Epithelial cell of alveolus of lung (primary cell): Measurements from ENCODE around the gene OR4L1. TPM values are rescaled to one million over a fixed set of nuclear protein-coding genes. Genes with fewer than 3 reads are reported as not detected.

Experiments used
- total RNA-seq: library from RNA; depleted of rRNA; stranded (reverse); fragments of >200 nt; gene quantifications from 2 replicates; pipeline ENCODE4 v1.2.1, GENCODE V29; 2015

Gene OR4L1
- not detected in 2 replicates for total RNA-seq

DNA sequence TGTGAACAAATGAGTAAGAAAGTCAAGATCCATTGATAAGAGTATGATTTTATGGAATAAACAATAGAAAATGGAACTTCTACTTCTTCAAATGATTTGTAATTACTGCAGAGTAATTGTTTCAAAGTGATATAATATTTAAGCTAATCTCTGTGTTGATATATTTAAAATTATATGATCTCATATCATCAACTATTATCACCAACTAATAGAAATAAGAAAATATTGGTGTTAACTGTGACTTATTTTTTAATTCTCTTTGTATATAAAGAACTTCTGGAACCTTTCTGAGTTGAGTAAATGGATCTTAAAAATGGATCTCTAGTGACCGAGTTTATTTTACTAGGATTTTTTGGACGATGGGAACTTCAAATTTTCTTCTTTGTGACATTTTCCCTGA is at the start of gene OR4L1:
OR4L1 (plus strand) TSS at position 301 of the 400 bp plus-strand sequence; CDS start at position 301, 0 bp downstream.

GRCh38 chr14:20019257-20019865 is 40.5 kb upstream of the OR4L1 start, which contains the start of gene OR4K14:
TSS of gene OR4K14 (minus strand) at chr14:20019307. CDS start at chr14:20015193, 4,114 bp downstream.

DNA sequence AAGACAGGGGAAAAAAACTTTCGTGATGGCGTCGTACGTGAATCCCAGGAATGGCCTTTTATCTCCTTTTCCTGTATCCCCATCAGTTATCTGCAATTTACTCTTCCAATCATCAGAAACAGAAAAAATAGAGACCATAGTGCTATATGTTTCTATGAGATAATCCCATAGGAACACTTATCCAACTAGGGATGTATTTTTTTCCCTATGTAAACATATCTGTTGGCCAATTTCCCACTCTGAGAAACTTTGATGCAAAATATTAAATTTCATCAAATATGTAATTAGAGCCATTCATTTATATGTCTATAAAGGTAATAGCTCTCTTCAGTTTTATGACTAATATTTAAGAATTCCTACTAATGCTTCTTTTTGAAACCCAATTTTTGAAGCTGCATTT is 23.9 kb upstream of the OR4L1 start, which contains the start of gene OR4K13:
OR4K13 (minus strand) TSS at position 101 of the 400 bp plus-strand sequence. CDS start 1,280 bp downstream, outside the sequence.

DNA sequence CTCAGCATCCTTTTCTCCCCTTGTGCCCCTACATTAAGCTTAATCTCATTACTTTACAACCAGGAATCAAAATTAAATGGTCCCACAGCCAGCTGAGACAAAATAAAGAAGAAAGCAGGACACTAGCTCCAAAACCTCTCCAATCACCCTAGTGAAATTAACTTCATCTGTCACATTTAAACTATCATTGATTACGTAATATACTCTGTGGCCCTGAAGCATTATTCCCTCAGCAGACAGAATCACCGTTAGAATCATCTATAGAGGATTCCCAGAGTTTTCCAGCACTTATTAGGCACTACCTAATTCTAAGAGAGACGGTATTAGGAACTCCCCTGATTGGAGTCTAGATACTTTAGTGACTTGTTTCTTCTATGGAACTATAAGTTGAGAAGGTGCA is 50.6 kb downstream of the OR4L1 start, which contains the start of gene OR4K17:
OR4K17 (plus strand) TSS at position 302 of the 400 bp plus-strand sequence. CDS start 6,761 bp downstream, outside the sequence.

Other genes starting within 250 kb of the OR4L1 start
- not detected in 2 replicates for gene OR4K2, start 184.9 kb upstream of the OR4L1 start, total RNA-seq
- gene OR4K5, start 139.4 kb upstream of the OR4L1 start, total RNA-seq = not detected in 2 replicates
- gene OR4K1, start 129.1 kb upstream of the OR4L1 start, total RNA-seq = not detected in 2 replicates
- gene OR4K15, start 84.5 kb upstream of the OR4L1 start, total RNA-seq = not detected in 2 replicates
- not detected in 2 replicates for gene OR4Q2, start 57.9 kb upstream of the OR4L1 start, total RNA-seq
- gene OR4K14, start 40.7 kb upstream of the OR4L1 start, total RNA-seq = not detected in 2 replicates
- gene OR4K13, start 24.0 kb upstream of the OR4L1 start, total RNA-seq = not detected in 2 replicates
- not detected in 2 replicates for gene OR4K17, start 50.7 kb downstream of the OR4L1 start, total RNA-seq
- gene OR4N5, start 78.8 kb downstream of the OR4L1 start, total RNA-seq = not detected in 2 replicates
- not detected in 2 replicates for gene OR11G2, start 130.9 kb downstream of the OR4L1 start, total RNA-seq
- gene OR11H6, start 163.7 kb downstream of the OR4L1 start, total RNA-seq = not detected in 2 replicates
- gene OR11H7, start 168.9 kb downstream of the OR4L1 start, total RNA-seq = not detected in 2 replicates
- not detected in 2 replicates for gene OR11H4, start 179.2 kb downstream of the OR4L1 start, total RNA-seq
- gene TTC5, start 245.9 kb downstream of the OR4L1 start, total RNA-seq = 12.9 and 15.8 TPM in 2 replicates